GM13977 (cell line): ENCODE results near the gene LYZL1.

Experiments
- DNase-seq: peaks from one replicate; pipeline ENCODE4 v3.0.0; 2012; ENCODE audit warnings: low spot score
- in situ Hi-C: fragments of 300-500 bp; cut with MboI; formaldehyde crosslinking; loops from one replicate; pipeline ENCODE4 v1.12.0; 2022; ENCODE audit warnings: low sequenced_read_pairs, low pct_unique_long_range_greater_than_20kb, mixed read lengths, inconsistent platforms; ENCODE audit not compliant: unreplicated experiment
- TF ChIP-seq, protein P1 (sequence below): IDR thresholded peaks from 2 replicates; pipeline ENCODE4 v1.5.1; 2012; ENCODE audit warnings: mild to moderate bottlenecking, control low read depth; ENCODE audit not compliant: insufficient read depth; ENCODE audit errors: extremely low read depth, missing control alignments

Gene LYZL1

DNA sequence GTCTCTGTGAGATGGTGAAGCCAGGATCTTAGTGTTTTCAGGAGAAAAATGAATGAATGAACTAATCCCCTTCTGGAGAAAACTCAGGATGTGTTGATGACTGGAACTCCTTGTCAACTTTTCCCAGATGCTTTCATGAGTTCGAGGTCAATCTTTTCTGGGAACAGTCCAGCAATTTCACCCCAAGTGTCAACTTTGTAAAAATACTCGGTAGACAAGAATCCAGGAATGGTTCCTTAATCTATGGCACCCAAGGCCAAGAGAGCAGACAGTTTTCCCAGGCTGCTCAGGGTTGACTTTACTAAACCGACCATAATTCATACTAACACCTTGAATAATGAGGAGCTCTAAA is 31.1 kb upstream of the LYZL1 start:
- in situ Hi-C loops = no loop called here
- TF ChIP-seq, protein P1, sequence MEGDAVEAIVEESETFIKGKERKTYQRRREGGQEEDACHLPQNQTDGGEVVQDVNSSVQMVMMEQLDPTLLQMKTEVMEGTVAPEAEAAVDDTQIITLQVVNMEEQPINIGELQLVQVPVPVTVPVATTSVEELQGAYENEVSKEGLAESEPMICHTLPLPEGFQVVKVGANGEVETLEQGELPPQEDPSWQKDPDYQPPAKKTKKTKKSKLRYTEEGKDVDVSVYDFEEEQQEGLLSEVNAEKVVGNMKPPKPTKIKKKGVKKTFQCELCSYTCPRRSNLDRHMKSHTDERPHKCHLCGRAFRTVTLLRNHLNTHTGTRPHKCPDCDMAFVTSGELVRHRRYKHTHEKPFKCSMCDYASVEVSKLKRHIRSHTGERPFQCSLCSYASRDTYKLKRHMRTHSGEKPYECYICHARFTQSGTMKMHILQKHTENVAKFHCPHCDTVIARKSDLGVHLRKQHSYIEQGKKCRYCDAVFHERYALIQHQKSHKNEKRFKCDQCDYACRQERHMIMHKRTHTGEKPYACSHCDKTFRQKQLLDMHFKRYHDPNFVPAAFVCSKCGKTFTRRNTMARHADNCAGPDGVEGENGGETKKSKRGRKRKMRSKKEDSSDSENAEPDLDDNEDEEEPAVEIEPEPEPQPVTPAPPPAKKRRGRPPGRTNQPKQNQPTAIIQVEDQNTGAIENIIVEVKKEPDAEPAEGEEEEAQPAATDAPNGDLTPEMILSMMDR = no peak

DNA sequence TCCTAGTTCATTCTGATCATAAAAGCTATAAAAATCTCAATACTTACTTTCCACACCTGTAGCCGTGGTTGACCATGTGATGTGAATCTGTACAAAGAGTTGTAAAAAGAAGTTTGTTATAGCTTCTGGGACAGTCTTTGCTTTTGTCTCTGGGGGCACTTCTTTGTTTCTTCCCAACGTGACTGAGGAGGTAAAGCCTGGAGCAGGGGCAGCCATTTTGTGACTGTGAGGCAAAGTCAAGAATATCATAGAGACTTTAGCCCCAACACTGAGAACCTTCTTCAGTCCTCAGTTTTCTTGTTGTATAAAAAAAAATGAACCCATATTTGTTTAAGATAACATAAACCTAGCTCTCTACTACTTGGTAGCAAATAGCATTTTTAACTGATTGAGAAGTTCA is 29.4 kb upstream of the LYZL1 start:
- in situ Hi-C loops = no loop called here
- TF ChIP-seq, protein P1 = no peak
- DNase-seq = no peak

More for the DNA sequence above, 31.1 kb upstream of the LYZL1 start:
- DNase-seq = no peak

DNA sequence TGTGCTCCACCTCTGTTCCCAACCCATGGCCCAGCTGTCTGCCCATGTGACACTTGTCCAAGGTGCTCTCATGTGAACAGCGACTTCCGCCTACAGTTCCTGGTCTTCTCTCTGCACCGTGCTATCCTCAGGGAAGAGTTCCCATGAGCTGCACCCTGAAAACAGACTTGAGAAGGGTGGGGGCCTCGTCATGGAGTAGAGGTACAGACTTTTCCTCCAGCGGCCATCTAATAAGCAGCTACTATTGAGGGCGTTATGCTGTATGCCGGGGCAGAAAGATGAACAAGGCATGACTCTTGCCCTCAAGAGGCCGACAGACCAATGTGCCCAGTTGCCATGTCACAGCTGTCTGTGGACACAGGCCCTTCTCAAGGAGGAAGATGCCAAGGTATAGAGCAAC is 25.4 kb upstream of the LYZL1 start:
- DNase-seq = no peak
- TF ChIP-seq, protein P1 = no peak
- in situ Hi-C loops = no loop called here

DNA sequence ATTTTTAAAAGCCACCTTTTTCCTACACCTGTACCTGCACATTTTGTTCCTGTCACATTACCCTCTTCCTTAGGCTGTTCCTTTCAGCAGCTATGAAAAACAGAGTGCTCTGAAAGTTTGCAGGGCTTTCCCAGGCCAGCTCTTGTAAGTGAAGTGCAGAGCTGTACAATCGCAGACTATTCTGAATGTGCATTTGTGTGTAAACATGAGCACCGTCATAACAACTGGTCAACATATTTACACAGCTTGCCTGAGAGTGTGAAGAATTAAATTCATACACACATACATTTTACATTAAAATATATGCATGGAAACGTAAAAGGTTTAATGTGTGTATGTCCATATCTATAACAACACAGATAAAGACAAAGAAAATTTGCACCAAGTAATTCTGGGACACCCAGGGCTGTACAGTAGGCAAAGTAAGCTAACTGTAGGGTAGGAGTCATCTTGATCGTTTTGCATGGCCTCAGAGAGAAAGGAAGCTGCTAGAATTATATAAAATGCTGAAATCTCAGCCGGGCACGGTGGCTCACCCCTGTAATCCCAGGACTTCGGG is 23.6 kb upstream of the LYZL1 start:
- DNase-seq = no peak
- TF ChIP-seq, protein P1 = no peak
- in situ Hi-C loops = no loop called here

DNA sequence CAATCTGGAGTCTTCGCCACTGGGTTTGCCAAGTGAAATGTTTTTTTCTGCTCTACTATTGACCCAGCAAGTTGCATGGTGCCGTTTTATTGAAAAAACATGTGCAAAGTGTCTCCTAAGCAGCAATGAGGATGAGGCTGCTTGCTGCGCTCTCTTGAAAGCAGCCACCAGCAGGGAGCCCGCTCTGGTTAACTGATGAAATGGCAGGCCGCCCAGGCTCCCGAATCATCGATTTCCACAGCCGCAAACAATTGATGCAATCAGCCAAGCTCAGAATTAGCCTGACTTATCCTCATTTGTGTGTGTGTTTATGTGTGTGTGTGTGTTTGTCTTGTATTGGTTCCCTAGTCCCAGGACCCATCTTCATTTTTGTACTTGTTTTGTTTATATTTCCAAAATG is 22.2 kb upstream of the LYZL1 start:
- TF ChIP-seq, protein P1 = no peak
- in situ Hi-C loops = no loop called here
- DNase-seq = no peak

DNA sequence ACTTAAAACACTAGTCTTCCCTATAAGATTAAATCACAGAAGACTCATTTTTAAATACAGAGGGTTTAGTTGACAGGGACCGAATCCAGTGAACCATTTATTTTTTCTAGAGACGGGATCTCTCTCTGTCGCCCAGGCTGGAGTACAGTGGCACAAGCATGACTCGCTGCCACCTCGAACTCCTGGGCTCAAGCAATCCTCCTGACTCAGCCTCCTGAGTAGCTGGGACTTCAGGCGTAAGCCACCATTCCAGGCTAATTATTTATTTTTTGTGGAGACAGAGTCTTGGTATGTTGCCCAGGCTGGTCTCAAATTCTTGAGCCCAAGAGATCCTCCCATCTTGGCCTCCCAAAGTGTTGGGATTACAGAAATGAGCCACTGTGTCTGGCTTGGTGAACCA is 20.9 kb upstream of the LYZL1 start:
- in situ Hi-C loops = no loop called here
- DNase-seq = no peak
- TF ChIP-seq, protein P1 = no peak

DNA sequence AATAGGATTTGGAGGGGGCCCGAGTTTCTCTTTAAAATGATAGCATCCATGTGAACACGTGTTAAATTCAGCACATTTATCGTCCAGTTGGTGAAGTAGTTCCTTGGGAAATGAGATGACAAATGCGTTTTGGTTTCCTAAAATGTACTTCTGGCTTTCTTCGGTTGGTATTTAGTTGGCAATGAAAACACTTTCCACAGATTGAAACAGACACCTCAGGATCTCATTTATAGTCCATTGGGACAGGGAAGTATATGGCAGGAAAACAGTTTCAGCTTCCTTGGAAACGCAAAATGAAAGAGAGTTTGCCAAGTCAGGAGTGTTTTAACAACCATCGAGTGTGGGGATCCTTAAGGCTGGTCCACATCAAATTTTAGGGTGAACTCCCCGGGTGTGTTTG is 19.4 kb upstream of the LYZL1 start:
- in situ Hi-C loops = no loop called here
- TF ChIP-seq, protein P1 = no peak

More for the DNA sequence above, 19.4 kb upstream of the LYZL1 start:
- no peak for DNase-seq
